Left renal pelvis (tissue), 4 donors: ENCODE measurements around the gene IGF2BP2. TPM values are rescaled to one million over a fixed set of nuclear protein-coding genes. Genes with fewer than 3 reads are reported as not detected.

Experiments used
- DNase-seq, 4 donors: peaks; one replicate each; pipeline ENCODE4 v3.0.0-alpha.2; 2013; ENCODE audit warnings: low read depth in 4 of 4, low spot score in 3 of 4
- polyA plus RNA-seq, 4 donors: library from polyadenylated mRNA; unstranded; fragments of 120-200 nt; gene quantifications; one replicate each; pipeline ENCODE4 v1.2.1, GENCODE V29; 2013; ENCODE audit not compliant: insufficient read length in 4 of 4

The IGF2BP2 gene
- polyA plus RNA-seq, 4 donors, result 76.0 to 111 (median 95.6) TPM

DNA sequence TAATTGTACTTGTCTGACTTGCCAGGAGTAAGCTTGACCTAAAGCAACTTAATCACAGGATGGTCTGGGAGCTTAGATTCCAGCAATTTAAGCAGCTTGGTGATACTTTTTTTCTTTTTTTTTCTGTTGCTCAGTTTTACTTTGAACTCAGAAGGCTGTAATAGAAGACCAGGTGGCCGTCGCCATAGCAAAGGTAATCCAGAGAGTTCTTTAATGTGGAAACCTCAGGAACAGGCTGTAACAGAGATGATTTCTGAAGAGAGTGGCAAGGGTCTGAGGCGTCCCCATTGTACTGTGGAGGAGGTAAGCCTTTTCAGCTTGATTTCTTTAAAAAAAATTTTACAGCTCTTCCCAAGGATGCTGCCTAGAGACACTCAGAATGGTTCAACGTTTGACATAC, 218.6 kb downstream of the IGF2BP2 start:
- DNase-seq, result no peak

DNA sequence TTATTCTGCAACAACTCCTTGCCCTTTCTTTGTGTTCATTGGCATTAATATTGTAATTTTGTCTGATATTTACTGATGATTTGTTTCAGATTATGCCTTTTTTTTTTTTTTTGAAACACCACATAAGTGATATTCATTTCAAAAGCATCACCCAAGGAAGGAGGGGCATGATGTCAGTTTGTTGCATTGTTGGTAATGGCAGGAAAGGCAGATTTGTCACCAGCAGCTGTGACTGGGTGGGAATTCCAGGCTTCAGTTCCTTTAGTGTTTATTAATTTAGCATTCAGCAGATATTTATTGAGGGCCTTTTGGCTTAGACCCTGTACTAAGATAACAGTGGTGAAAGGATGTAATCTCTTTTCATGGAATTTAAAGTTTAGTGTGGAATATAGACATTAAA, 219.3 kb downstream of the IGF2BP2 start:
- DNase-seq, result no peak

DNA sequence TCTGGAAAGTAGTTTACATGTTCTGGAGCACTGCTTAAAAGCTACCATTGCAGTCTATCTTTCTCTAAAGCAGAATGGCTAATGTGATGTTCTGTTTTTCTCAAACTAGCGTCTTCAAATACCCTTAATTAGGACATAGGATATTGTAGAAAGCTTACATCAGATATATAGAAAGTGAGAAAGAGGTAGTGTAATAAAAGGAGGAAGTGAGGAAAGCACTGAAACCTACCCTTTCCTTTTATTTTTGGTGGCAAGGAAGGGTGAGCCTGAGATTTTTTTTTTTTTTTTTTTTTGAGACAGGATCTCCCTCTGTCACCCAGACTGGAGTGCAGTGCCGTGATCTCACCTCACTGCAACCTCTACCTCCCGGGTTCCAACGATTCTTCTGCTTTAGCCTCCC, 229.3 kb downstream of the IGF2BP2 start:
- DNase-seq, result no peak

GRCh38 chr3:185594073-185594472, 230.8 kb downstream of the IGF2BP2 start:
- no peak for DNase-seq

Other genes starting within 250 kb of the IGF2BP2 start
- gene SENP2, start 238.7 kb downstream of the IGF2BP2 start, polyA plus RNA-seq, result 10 to 100 TPM; 36.9 to 50.5 (median 46.4) TPM
- gene TRA2B, start 113.0 kb upstream of the IGF2BP2 start, polyA plus RNA-seq, result 100 to 1,000 TPM; 236 to 316 (median 289) TPM